Kidney (tissue), 14 donors: ENCODE data around the gene NHEJ1. TPM values are rescaled to one million over a fixed set of nuclear protein-coding genes. Genes with fewer than 3 reads are reported as not detected.

Source experiments
- DNase-seq, 5 donors: peaks; one replicate each; pipeline ENCODE4 v3.0.0-alpha.2; 2013 to 2020
- FAIRE-seq: peaks from 2 replicates; lab custom pipeline; 2012; peaks lifted over from hg19 to GRCh38; lab: Jason Lieb, UNC
- H3K27ac ChIP-seq, 2 donors: one replicate each; pipeline ENCODE4 v1.7.0; 2013; ENCODE audit warnings: low read depth in 2 of 2, low read length in 2 of 2, inconsistent platforms in 1 of 2
- H3K27me3 ChIP-seq: one replicate; pipeline ENCODE4 v1.7.1; 2013; ENCODE audit warnings: low read length, inconsistent platforms; ENCODE audit not compliant: control insufficient read depth, insufficient read depth
- H3K36me3 ChIP-seq, 3 donors: one replicate each; pipeline versions ENCODE4 v1.7.0 to v1.7.1; 2013; ENCODE audit warnings: low read length in 3 of 3, control low read depth in 1 of 3, inconsistent platforms in 1 of 3; ENCODE audit not compliant: insufficient read depth in 3 of 3, control insufficient read depth in 2 of 3
- H3K4me1 ChIP-seq, 3 donors: one replicate each; pipeline versions ENCODE4 v1.7.0 to v1.7.1; 2013; ENCODE audit warnings: low read length in 3 of 3, inconsistent platforms in 1 of 3, low read depth in 1 of 3; ENCODE audit not compliant: control insufficient read depth in 2 of 3, insufficient read depth in 2 of 3
- H3K4me3 ChIP-seq, 3 donors: one replicate each; pipeline versions ENCODE4 v1.7.0 to v1.8.1; 2013; ENCODE audit warnings: low read length in 3 of 3, control low read depth in 1 of 3, inconsistent platforms in 1 of 3
- H3K9ac ChIP-seq, 3 donors: one replicate each; pipeline versions ENCODE4 v1.7.0 to v1.7.1; 2013; ENCODE audit warnings: low read length in 3 of 3, control low read depth in 1 of 3, inconsistent platforms in 1 of 3
- H3K9me3 ChIP-seq, 3 donors: one replicate each; pipeline versions ENCODE4 v1.7.0 to v1.7.1; 2013; ENCODE audit warnings: low read length in 3 of 3, control low read depth in 1 of 3, inconsistent platforms in 1 of 3; ENCODE audit not compliant: control insufficient read depth in 2 of 3, insufficient read depth in 1 of 3
- intact Hi-C: fragments of 100-400 bp; cut with DNase I; formaldehyde crosslinking; loops from one replicate; pipeline ENCODE4 v1.11.1; 2022
- polyA plus RNA-seq: library from polyadenylated mRNA; stranded (reverse); fragments of 350-450 nt; fragmentation: Illumina TruSeq; extraction: RNeasy Lipid Tissue Mini Kit (QIAGEN cat#74804); gene quantifications from one replicate; pipeline ENCODE4 v1.2.3, GENCODE V29; 2014; ENCODE audit warnings: low read depth, low replicate concordance; ENCODE audit not compliant: insufficient read depth
- total RNA-seq: library from RNA; stranded (reverse); fragmentation: NEBNext Ultra II Directional; extraction: Animal tissue kit (Norgen Biotek cat#: 25700); gene quantifications from one replicate; pipeline ENCODE4 v1.2.1, GENCODE V29; 2021
- TF ChIP-seq, protein P1 (sequence below): IDR thresholded peaks from 3 replicates; pipeline ENCODE4 v1.5.1; 2012; ENCODE audit warnings: mild to moderate bottlenecking, moderate library complexity, borderline replicate concordance; ENCODE audit not compliant: insufficient read depth; ENCODE audit errors: extremely low read depth
- donor health status: control.
- donor health status: control.
- donor health status: control.
- donor health status: control.
- donor health status: control.
- donor health status: DM: yes; HTN: yes; CAD: no.
- donor health status: Normal renal cell carcinoma (clear cell type).

NHEJ1 gene
- total and polyA plus RNA-seq, 2 donors from 2014 or later = 17.5 to 17.7 TPM

DNA sequence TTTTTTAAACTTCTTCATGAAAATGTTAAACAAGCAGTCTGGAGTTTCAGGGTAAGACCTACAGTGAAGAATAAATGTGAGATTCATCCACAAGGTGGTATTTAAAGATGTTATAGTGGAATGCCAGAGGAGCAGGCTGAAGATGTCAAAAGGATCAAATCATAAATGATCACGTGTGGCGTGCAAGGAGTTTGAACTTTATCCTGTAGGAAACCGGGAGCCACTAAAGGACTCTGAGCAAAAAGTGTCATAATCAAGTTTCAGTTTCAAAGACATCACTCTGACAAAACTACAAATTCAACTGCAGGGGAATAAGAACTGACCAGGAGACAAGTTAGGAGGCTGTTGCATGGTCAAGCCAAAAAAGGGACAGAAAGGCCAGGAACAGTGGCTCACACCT, 19.9 kb downstream of the NHEJ1 start:
- intact Hi-C loops = no loop called here
- DNase-seq = no peak
- Histone ChIP-seq H3K27ac (no peak overlapping the region), H3K9ac (no peak overlapping the region), H3K4me3 (no peak overlapping the region), H3K4me1 (no peaks in the 10 kb centered on the region), H3K36me3 (peaks cover 2 to 6% (median 4%) of the 10 kb centered on the region in 3 donors), H3K9me3 (no peaks in the 10 kb centered on the region), H3K27me3 (no peaks in the 10 kb centered on the region)
- TF ChIP-seq, protein P1, sequence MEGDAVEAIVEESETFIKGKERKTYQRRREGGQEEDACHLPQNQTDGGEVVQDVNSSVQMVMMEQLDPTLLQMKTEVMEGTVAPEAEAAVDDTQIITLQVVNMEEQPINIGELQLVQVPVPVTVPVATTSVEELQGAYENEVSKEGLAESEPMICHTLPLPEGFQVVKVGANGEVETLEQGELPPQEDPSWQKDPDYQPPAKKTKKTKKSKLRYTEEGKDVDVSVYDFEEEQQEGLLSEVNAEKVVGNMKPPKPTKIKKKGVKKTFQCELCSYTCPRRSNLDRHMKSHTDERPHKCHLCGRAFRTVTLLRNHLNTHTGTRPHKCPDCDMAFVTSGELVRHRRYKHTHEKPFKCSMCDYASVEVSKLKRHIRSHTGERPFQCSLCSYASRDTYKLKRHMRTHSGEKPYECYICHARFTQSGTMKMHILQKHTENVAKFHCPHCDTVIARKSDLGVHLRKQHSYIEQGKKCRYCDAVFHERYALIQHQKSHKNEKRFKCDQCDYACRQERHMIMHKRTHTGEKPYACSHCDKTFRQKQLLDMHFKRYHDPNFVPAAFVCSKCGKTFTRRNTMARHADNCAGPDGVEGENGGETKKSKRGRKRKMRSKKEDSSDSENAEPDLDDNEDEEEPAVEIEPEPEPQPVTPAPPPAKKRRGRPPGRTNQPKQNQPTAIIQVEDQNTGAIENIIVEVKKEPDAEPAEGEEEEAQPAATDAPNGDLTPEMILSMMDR = no peak
- no peak for FAIRE-seq

DNA sequence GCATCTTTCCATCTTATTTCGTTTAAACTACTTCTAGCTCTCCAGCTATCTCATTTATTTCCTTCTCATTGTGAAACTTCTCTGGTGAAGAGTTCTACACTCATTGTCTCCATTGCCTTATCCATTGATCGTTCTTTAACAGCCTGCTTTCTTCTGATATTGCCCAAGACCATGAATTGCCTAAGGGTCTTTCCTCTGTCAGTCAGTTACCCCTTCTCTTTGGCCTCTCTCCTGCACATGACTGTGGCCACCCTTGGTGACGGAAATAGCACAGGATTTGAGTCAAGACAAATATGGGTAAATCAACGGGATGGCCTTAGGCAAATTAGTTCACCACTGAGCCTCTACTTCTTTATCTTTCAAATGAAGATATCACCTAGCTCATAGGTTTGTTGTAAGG, 26.6 kb downstream of the NHEJ1 start:
- H3K36me3 ChIP-seq = no peaks in the 10 kb centered on the region
- intact Hi-C loops = no loop called here
- no peak overlapping the region for H3K4me3 ChIP-seq
- H3K9me3 ChIP-seq = no peaks in the 10 kb centered on the region
- no peaks in the 10 kb centered on the region for H3K4me1 ChIP-seq
- FAIRE-seq = no peak
- no peak overlapping the region for H3K27ac ChIP-seq
- TF ChIP-seq, protein P1 = no peak
- DNase-seq = no peak
- H3K9ac ChIP-seq = no peak overlapping the region
- H3K27me3 ChIP-seq = no peaks in the 10 kb centered on the region

DNA sequence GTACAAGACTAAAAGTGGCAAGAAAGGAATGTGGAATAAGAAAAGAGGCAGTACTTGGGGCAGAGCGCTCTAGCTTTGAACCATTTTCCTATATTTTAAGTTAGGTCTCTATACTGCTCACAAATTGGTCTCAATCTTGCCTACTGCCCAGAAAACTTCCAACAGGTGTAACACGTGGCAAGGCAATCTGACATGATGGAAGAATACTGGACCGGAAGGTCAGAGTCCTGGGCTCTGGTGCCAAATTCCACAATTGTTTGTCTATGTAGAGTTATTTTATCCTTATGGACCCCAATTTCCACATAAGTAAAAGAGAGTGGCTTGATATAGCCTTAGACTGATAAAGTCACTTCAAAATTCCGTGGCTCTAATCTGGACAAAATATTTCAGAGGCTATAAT, 28.9 kb downstream of the NHEJ1 start:
- no peak overlapping the region for H3K9ac ChIP-seq
- intact Hi-C loops = no loop called here
- no peak overlapping the region for H3K27ac ChIP-seq
- DNase-seq (no peak), FAIRE-seq (no peak)
- H3K4me1 ChIP-seq = peaks cover 0 to 12% (median 6%) of the 10 kb centered on the region in 3 donors
- no peak overlapping the region for H3K4me3 ChIP-seq
- TF ChIP-seq, protein P1 = no peak
- H3K27me3 ChIP-seq = no peaks in the 10 kb centered on the region
- no peaks in the 10 kb centered on the region for H3K9me3 ChIP-seq
- H3K36me3 ChIP-seq = no peaks in the 10 kb centered on the region

DNA sequence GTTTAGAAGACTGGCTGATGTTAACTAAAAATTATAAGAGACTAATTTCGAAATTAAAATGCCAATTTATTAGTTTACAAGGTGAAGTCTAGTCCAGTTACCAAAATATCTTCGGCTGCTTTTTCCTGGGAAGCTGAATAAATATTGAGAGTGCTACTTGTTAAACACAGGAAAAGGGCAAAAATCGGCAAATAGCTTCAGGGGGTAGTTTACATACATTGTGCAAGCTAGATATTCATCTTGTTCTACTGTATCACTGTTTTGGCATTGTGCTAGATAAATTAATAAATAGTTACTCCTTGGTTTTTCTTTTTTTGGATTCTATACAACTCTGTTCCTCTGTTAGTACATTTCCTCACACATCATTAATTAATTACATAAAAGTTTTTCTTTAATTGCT, 29.3 kb downstream of the NHEJ1 start:
- no peak overlapping the region for H3K4me3 ChIP-seq
- TF ChIP-seq, protein P1 = no peak
- H3K36me3 ChIP-seq = no peaks in the 10 kb centered on the region
- no peak for DNase-seq
- no peaks in the 10 kb centered on the region for H3K27me3 ChIP-seq
- intact Hi-C loops = no loop called here
- H3K9ac ChIP-seq = no peak overlapping the region
- H3K4me1 ChIP-seq = peaks cover 0 to 12% (median 10%) of the 10 kb centered on the region in 3 donors
- FAIRE-seq = no peak
- H3K27ac ChIP-seq = no peak overlapping the region
- no peaks in the 10 kb centered on the region for H3K9me3 ChIP-seq
